BJ (cell line): ENCODE results near the gene DHX34. TPM values are rescaled to one million over a fixed set of nuclear protein-coding genes. Genes with fewer than 3 reads are reported as not detected.

ENCODE experiments used
- CTCF ChIA-PET: fragments of 350-600 bp; formaldehyde crosslinking; extraction: SDS; loops from one replicate; lab custom pipeline; 2021; ENCODE audit warnings: antibody characterized with exemption, inconsistent platforms; lab: Yijun Ruan, JAX
- POLR2A ChIA-PET: fragments of 300-600 bp; sonication (Branson Sonifier 250); formaldehyde crosslinking; extraction: SDS; loops from one replicate; lab custom pipeline; 2021; ENCODE audit warnings: antibody characterized with exemption; lab: Charles Lee
- DNase-seq: peaks from one replicate; pipeline ENCODE4 v3.0.0-alpha.2; 2011; ENCODE audit warnings: low read depth
- H3K27me3 ChIP-seq: 2 replicates; pipeline ENCODE4 v1.6.0; 2011; ENCODE audit warnings: low read length; ENCODE audit not compliant: control insufficient read depth, insufficient read depth
- H3K36me3 ChIP-seq: 2 replicates; pipeline ENCODE4 v1.5.1; 2011; ENCODE audit warnings: low read length; ENCODE audit not compliant: control insufficient read depth, insufficient read depth
- H3K4me3 ChIP-seq: 2 replicates; pipeline ENCODE4 v1.5.1; 2011; ENCODE audit warnings: low read depth, mild to moderate bottlenecking, control low read depth, low read length
- polyA plus RNA-seq: library from polyadenylated mRNA; depleted of rRNA; stranded (reverse); fragments of >200 nt; gene quantifications from 2 replicates; pipeline ENCODE4 v1.2.3, GENCODE V29; 2011
- TF ChIP-seq, protein P1 (sequence below): IDR thresholded peaks from 2 replicates; pipeline ENCODE4 v1.5.1; 2011; ENCODE audit warnings: low read depth, mild to moderate bottlenecking, control low read depth, inconsistent platforms, low read length, moderate library complexity; ENCODE audit not compliant: insufficient read depth

Gene DHX34
- polyA plus RNA-seq, 1 experiment: 6.4 TPM

DNA sequence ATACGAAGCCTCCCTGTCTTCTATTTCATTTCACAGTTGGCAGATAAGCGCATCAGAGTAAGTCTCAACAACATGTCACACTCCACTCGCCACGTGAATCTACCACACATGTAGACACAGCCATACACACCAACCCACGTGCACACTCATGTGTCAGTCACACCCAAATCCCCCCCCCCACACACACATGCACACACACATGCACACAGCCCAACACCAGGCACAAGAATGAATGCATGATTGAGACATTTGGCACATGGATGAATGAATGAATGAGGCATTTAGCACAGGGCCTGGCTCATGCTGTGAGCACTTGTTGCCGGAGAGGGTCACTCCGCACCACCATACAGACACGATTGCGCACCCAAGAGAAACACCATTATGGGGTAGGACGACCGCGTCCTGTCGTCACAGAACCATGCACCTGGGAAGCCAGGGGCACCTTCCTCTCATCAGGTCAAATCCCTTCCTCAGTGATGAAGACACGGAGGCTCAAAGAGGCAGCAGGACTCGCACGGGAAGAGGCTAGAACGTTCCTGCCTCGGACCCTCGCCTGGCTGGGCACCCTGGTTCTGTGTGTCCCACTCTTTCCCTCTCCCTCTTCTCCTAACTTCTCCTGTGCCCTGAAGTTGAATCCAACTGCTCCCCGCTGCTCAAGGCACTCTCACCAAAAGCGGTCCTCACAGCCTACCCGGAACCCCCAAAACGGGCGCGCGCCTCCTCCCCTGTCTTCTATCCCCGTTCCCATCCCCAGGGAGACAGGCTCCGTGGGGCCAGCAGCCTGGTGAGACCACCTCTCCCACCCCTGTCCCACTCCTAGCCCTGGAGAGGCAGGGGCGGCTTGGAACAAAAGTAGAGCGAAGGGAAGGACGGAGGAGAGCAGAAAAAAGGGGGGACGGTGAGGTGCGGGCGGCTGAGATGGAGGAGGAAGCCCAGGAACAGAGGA lies 68.9 kb downstream of the DHX34 start:
- DNase-seq: no peak
- H3K27me3 ChIP-seq: peaks cover 22% of the 10 kb centered on the region
- peak overlapping the region; percentile 91 for H3K4me3 ChIP-seq
- ChIA-PET CTCF (interaction anchor here (0.8 kb wide), 1 partner anchor 27 kb away, joined by 3 read pairs; no protein-coding TSS in a partner anchor), POLR2A (no interaction called here)
- peaks cover 14% of the 10 kb centered on the region for H3K36me3 ChIP-seq
- TF ChIP-seq, protein P1, sequence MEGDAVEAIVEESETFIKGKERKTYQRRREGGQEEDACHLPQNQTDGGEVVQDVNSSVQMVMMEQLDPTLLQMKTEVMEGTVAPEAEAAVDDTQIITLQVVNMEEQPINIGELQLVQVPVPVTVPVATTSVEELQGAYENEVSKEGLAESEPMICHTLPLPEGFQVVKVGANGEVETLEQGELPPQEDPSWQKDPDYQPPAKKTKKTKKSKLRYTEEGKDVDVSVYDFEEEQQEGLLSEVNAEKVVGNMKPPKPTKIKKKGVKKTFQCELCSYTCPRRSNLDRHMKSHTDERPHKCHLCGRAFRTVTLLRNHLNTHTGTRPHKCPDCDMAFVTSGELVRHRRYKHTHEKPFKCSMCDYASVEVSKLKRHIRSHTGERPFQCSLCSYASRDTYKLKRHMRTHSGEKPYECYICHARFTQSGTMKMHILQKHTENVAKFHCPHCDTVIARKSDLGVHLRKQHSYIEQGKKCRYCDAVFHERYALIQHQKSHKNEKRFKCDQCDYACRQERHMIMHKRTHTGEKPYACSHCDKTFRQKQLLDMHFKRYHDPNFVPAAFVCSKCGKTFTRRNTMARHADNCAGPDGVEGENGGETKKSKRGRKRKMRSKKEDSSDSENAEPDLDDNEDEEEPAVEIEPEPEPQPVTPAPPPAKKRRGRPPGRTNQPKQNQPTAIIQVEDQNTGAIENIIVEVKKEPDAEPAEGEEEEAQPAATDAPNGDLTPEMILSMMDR: no peak

DNA sequence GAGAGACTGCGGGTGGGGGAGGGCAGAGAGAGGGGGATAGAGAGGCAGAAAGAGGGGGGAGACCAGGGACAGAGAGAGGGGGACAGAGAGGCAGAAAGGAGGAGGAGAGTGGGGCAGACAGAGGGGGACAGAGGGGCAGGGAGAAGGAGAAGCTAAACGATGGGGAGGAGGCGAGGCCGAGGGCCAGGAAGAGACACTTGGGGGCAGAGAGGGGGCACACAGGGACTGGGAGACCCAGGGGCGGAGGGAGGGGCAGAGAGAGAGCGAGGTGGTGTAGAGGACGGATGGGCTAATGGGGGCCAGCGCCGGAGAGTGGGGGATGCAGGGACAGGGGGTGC lies 69.5 kb downstream of the DHX34 start:
- ChIA-PET POLR2A (no interaction called here), CTCF (interaction anchor here (0.8 to 1.4 kb wide), 3 partner anchors 9 to 70 kb away, joined by 3 to 6 read pairs (median 5); no protein-coding TSS in a partner anchor)
- Histone ChIP-seq H3K27me3 (peaks cover 26% of the 10 kb centered on the region), H3K4me3 (peak overlapping the region; percentile 91), H3K36me3 (peaks cover 12% of the 10 kb centered on the region)
- TF ChIP-seq, protein P1: no peak
- no peak for DNase-seq

GRCh38 chr19:47419030-47419783 lies 70.1 kb downstream of the DHX34 start, which contains the start of gene MEIS3:
TSS of gene MEIS3 (minus strand) at chr19:47419527. CDS start at chr19:47419081, 446 bp downstream.
- ChIA-PET CTCF (interaction anchor here (0.7 to 1.4 kb wide), 5 partner anchors 9 to 295 kb away, joined by 3 to 6 read pairs (median 3); no protein-coding TSS in a partner anchor), POLR2A (interaction anchor here (0.6 kb wide), 1 partner anchor 135 kb away, joined by 3 read pairs; no protein-coding TSS in a partner anchor)
- Histone ChIP-seq H3K27me3 (peaks cover 29% of the 10 kb centered on the region), H3K4me3 (peak within 1 kb of the TSS; percentile 91), H3K36me3 (peaks cover 9% of the 10 kb centered on the region)
- TF ChIP-seq, protein P1: no peak
- DNase-seq: no peak

- peaks cover 5% of the 10 kb centered on the region; the same call in 1 of the 2 replicates for H3K36me3 ChIP-seq
- CTCF ChIA-PET: interaction anchor here (1.0 to 1.4 kb wide), 3 partner anchors 8 to 295 kb away, joined by 3 to 6 read pairs (median 5); no protein-coding TSS in a partner anchor
- no peak overlapping the region for H3K4me3 ChIP-seq
- TF ChIP-seq, protein P1: no peak
- no peak for DNase-seq
- POLR2A ChIA-PET: no interaction called here
- H3K27me3 ChIP-seq: peaks cover 32% of the 10 kb centered on the region
Measured at GRCh38 chr19:47419789-47420188, 70.7 kb downstream of the DHX34 start.
